Suprapubic skin (tissue), 4 donors: ENCODE results near the gene ABITRAM. TPM values are rescaled to one million over a fixed set of nuclear protein-coding genes. Genes with fewer than 3 reads are reported as not detected.

Experiments
- DNase-seq, 2 donors: peaks; one replicate each; pipeline ENCODE4 v3.0.0-alpha.2; 2019; ENCODE audit warnings: low spot score in 2 of 2
- H3K27ac ChIP-seq: fragments of 200-600 bp; sonication (generic); one replicate; pipeline ENCODE4 v1.5.1; 2019
- H3K27me3 ChIP-seq: fragments of 200-600 bp; sonication (generic); one replicate; pipeline ENCODE4 v1.5.1; 2019
- H3K36me3 ChIP-seq: fragments of 200-600 bp; sonication (generic); one replicate; pipeline ENCODE4 v1.5.1; 2019
- H3K4me1 ChIP-seq: fragments of 200-600 bp; sonication (generic); one replicate; pipeline ENCODE4 v1.5.1; 2019
- H3K4me3 ChIP-seq: fragments of 200-600 bp; sonication (generic); one replicate; pipeline ENCODE4 v1.5.1; 2019; ENCODE audit warnings: mild to moderate bottlenecking
- H3K9me3 ChIP-seq: fragments of 200-600 bp; sonication (generic); one replicate; pipeline ENCODE4 v1.5.1; 2019
- EP300 ChIP-seq: sonication (generic); formaldehyde crosslinking; IDR thresholded peaks from one replicate; pipeline ENCODE4 v1.6.1; 2017; ENCODE audit warnings: antibody characterized with exemption
- POLR2A ChIP-seq, 2 donors: fragments of 450-650 bp; IDR thresholded peaks; one replicate each; pipeline ENCODE4 v1.6.1; 2017; ENCODE audit warnings: antibody characterized with exemption in 2 of 2, mild to moderate bottlenecking in 2 of 2, moderate library complexity in 2 of 2
- POLR2AphosphoS5 ChIP-seq, 3 donors: sonication (generic); formaldehyde crosslinking; IDR thresholded peaks; one replicate each; pipeline ENCODE4 v1.6.1; 2017; ENCODE audit warnings: antibody characterized with exemption in 3 of 3
- WGBS: methylation state at CpG from one replicate; pipeline ENCODE4 v1.1.5; 2018; 5-methylcytosine and 5-hydroxymethylcytosine counted together
- total RNA-seq, 4 donors: library from RNA; depleted of rRNA; stranded (reverse); fragments of >200 nt; gene quantifications; one replicate each; pipeline ENCODE4 v1.1.0, GENCODE V29; 2016
- TF ChIP-seq, protein P1 (sequence below), 2 donors: fragments of 200-600 bp in 1 of 2; fragments of 450-650 bp in 1 of 2; sonication (generic) in 1 of 2; IDR thresholded peaks; one replicate each; pipeline ENCODE4 v1.5.1; 2016 to 2019; ENCODE audit warnings: antibody characterized with exemption in 2 of 2, mild to moderate bottlenecking in 1 of 2, moderate library complexity in 1 of 2

Gene ABITRAM
- total RNA-seq, 4 donors from 2014 or later: 9.9 to 42.4 (median 12.0) TPM

DNA sequence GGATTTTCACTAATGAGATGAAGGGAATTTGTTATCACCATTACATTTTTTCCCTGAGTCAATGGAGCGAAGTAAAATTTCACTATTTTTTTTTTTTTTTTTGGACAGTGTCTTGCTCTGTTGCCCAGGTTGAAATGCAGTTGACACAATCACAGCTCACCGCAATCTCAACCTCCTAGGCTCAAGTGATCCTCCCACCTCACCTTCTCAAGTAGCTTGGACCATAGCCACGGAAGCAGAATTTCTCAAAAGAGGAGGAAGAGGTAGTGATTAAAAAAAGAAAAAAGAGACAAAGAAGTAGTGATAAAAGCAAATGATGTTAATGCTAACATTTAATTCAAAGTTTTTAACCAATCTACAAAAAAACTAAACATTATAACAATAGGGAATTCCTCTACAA, 30.0 kb upstream of the ABITRAM start:
- Histone ChIP-seq H3K36me3 (peaks cover 92% of the 10 kb centered on the region), H3K27ac (no peak overlapping the region), H3K4me3 (no peak overlapping the region), H3K9me3 (no peaks in the 10 kb centered on the region), H3K27me3 (no peaks in the 10 kb centered on the region), H3K4me1 (no peaks in the 10 kb centered on the region)
- TF ChIP-seq, protein P1, sequence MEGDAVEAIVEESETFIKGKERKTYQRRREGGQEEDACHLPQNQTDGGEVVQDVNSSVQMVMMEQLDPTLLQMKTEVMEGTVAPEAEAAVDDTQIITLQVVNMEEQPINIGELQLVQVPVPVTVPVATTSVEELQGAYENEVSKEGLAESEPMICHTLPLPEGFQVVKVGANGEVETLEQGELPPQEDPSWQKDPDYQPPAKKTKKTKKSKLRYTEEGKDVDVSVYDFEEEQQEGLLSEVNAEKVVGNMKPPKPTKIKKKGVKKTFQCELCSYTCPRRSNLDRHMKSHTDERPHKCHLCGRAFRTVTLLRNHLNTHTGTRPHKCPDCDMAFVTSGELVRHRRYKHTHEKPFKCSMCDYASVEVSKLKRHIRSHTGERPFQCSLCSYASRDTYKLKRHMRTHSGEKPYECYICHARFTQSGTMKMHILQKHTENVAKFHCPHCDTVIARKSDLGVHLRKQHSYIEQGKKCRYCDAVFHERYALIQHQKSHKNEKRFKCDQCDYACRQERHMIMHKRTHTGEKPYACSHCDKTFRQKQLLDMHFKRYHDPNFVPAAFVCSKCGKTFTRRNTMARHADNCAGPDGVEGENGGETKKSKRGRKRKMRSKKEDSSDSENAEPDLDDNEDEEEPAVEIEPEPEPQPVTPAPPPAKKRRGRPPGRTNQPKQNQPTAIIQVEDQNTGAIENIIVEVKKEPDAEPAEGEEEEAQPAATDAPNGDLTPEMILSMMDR (IDR thresholded peaks at IDR 0.05): no peak
- TF ChIP-seq POLR2A (IDR thresholded peaks at IDR 0.05) (no peak), EP300 (no peak), POLR2AphosphoS5 (IDR thresholded peaks at IDR 0.05) (no peak)
- 93% methylated on average over 3 of the region's 3 CpGs for WGBS
- no peak for DNase-seq

DNA sequence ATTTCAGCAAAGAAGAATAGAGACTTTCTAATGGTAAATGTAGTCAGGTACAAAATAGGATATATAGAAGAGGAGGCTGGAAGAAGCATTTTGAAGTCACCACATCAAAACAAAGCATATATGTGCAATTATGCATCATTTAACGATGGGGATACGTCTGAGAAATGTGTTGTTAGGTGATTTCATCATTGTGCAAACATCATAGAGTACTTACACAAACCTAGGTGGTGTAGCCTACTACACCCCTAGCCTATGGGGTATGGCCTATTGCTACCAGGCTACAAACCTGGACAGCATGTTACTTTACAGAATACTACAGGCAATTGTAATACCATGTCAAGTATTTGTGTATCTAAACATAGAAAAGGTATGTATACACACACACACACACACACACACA, 28.7 kb upstream of the ABITRAM start:
- whole genome bisulfite sequencing: 77% methylated on average over 2 of the region's 2 CpGs
- no peak for DNase-seq
- peaks cover 93% of the 10 kb centered on the region for H3K36me3 ChIP-seq
- H3K9me3 ChIP-seq: no peaks in the 10 kb centered on the region
- no peak overlapping the region for H3K27ac ChIP-seq
- TF ChIP-seq POLR2A (IDR thresholded peaks at IDR 0.05): no peak
- no peak for TF ChIP-seq POLR2AphosphoS5 (IDR thresholded peaks at IDR 0.05)
- TF ChIP-seq, protein P1 (IDR thresholded peaks at IDR 0.05): no peak
- no peak for TF ChIP-seq EP300
- no peaks in the 10 kb centered on the region for H3K27me3 ChIP-seq
- H3K4me1 ChIP-seq: no peaks in the 10 kb centered on the region
- H3K4me3 ChIP-seq: no peak overlapping the region

DNA sequence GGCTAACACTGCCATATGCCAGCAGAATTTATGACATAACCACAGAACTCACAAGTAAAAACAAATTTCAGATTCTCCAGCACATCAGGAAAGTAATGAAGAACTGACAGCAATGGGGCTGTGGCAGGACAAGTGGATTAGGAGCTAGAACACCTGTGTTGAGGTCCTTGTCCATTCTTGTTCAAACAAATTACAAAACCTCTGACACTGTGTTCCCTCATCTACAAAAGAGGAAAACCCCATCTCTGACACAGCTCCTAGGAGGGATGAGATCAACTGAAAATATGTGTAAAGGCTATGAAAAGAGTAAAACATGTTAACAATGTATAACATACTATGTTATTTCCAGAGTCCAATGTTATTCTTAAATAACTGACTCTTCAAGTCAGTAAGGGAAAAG, 23.8 kb upstream of the ABITRAM start:
- H3K9me3 ChIP-seq: no peaks in the 10 kb centered on the region
- H3K36me3 ChIP-seq: peaks cover 89% of the 10 kb centered on the region
- no peaks in the 10 kb centered on the region for H3K4me1 ChIP-seq
- DNase-seq: no peak
- H3K27ac ChIP-seq: no peak overlapping the region
- no peak overlapping the region for H3K4me3 ChIP-seq
- no peak for TF ChIP-seq POLR2AphosphoS5 (IDR thresholded peaks at IDR 0.05)
- no peak for TF ChIP-seq POLR2A (IDR thresholded peaks at IDR 0.05)
- TF ChIP-seq EP300: no peak
- TF ChIP-seq, protein P1 (IDR thresholded peaks at IDR 0.05): no peak
- no peaks in the 10 kb centered on the region for H3K27me3 ChIP-seq

DNA sequence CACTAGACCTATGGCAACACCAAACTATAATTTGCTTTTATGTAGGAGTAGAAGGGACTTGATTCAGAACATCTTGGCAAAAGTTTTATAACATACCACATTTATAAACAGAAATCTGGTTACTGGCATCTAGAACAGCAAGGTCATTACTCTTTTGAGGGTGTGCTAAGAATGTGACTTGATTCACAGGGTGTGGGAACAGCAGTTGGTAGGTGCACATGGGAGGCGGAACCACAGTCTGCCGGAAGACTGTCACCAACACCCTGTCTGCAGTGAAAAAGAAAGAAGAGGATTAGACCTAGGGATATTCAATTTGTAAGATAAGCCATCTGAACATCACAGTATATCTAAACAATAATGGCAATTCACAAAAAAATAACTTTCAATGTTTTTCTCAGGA, 23.3 kb upstream of the ABITRAM start:
- H3K27ac ChIP-seq: no peak overlapping the region
- H3K36me3 ChIP-seq: peaks cover 89% of the 10 kb centered on the region
- WGBS: 86% methylated on average over 2 of the region's 2 CpGs
- H3K4me1 ChIP-seq: no peaks in the 10 kb centered on the region
- DNase-seq: no peak
- H3K27me3 ChIP-seq: no peaks in the 10 kb centered on the region
- no peak overlapping the region for H3K4me3 ChIP-seq
- TF ChIP-seq POLR2A (IDR thresholded peaks at IDR 0.05): no peak
- TF ChIP-seq, protein P1 (IDR thresholded peaks at IDR 0.05): no peak
- no peak for TF ChIP-seq EP300
- TF ChIP-seq POLR2AphosphoS5 (IDR thresholded peaks at IDR 0.05): no peak
- H3K9me3 ChIP-seq: no peaks in the 10 kb centered on the region

DNA sequence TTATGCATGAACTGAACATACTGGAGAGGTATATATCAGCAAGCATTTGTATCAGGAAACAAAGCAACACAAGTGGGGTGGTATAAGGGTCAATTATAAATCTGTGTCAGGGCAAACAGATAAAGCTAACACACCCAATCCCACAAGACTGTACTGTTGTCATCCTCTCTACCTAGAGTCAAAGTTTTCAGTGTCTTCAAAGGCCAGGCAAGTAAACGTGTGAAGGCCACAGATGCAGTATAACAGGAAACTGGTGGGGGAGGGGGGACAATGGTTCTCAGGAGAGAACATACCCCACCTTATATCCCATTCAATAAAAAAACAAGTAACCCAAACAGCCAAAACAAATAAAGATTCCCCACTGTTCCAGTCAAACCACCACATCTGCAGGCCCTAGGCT, 22.4 kb upstream of the ABITRAM start:
- WGBS: 32% methylated on average over 1 of the region's 1 CpG
- no peak for TF ChIP-seq POLR2AphosphoS5 (IDR thresholded peaks at IDR 0.05)
- no peak for TF ChIP-seq POLR2A (IDR thresholded peaks at IDR 0.05)
- TF ChIP-seq, protein P1 (IDR thresholded peaks at IDR 0.05): no peak
- TF ChIP-seq EP300: no peak
- no peaks in the 10 kb centered on the region for H3K9me3 ChIP-seq
- H3K27me3 ChIP-seq: no peaks in the 10 kb centered on the region
- H3K4me3 ChIP-seq: no peak overlapping the region
- no peak for DNase-seq
- peaks cover 86% of the 10 kb centered on the region for H3K36me3 ChIP-seq
- no peaks in the 10 kb centered on the region for H3K4me1 ChIP-seq
- no peak overlapping the region for H3K27ac ChIP-seq
